HL-60 (cell line): ENCODE measurements around the gene EGLN1.
"Not testable (repeated sequence)": the region's sequence is repeated elsewhere in the genome, so short reads cannot be mapped to it uniquely, and the experiment has no call there.

ENCODE experiments used
- DNase-seq, 2 experiments: peaks; one replicate each; pipeline ENCODE4 v3.0.0-alpha.2; 2010 to 2020; ENCODE audit warnings: low read depth in 1 of 2, low spot score in 1 of 2
- H3K27ac ChIP-seq: fragments of 250-450 bp; sonication (Bioruptor Pico); replicated peaks from 2 replicates; pipeline ENCODE4 v1.5.1; 2020; ENCODE audit warnings: mild to moderate bottlenecking, moderate library complexity
- H3K27me3 ChIP-seq: fragments of 250-450 bp; sonication (Bioruptor Pico); 2 replicates; pipeline ENCODE4 v1.5.1; 2021; ENCODE audit warnings: mild to moderate bottlenecking, moderate library complexity; ENCODE audit not compliant: insufficient read depth, poor library complexity, severe bottlenecking
- H3K4me3 ChIP-seq: replicated peaks from 2 replicates; pipeline ENCODE4 v1.5.1; 2011; ENCODE audit warnings: mild to moderate bottlenecking, control low read depth, low read length; ENCODE audit not compliant: insufficient read depth
- GABPA ChIP-seq: IDR thresholded peaks from 2 replicates; pipeline ENCODE4 v1.6.1; 2012; ENCODE audit warnings: low read depth
- POLR2AphosphoS5 ChIP-seq: IDR thresholded peaks from 2 replicates; pipeline ENCODE4 v1.6.1; 2012; ENCODE audit warnings: low read depth
- SPI1 ChIP-seq: IDR thresholded peaks from 2 replicates; pipeline ENCODE4 v1.6.1; 2012; ENCODE audit warnings: low read depth, mild to moderate bottlenecking, borderline replicate concordance
- TF ChIP-seq, protein P1 (sequence below): IDR thresholded peaks from one replicate; pipeline ENCODE4 v1.5.1; 2011; ENCODE audit warnings: low read length, control low read depth, inconsistent platforms; ENCODE audit not compliant: insufficient read depth
- TF ChIP-seq, protein P2 (sequence below): IDR thresholded peaks from 2 replicates; pipeline ENCODE4 v1.6.1; 2012; ENCODE audit warnings: low read depth; ENCODE audit not compliant: insufficient replicate concordance

The EGLN1 gene

DNA sequence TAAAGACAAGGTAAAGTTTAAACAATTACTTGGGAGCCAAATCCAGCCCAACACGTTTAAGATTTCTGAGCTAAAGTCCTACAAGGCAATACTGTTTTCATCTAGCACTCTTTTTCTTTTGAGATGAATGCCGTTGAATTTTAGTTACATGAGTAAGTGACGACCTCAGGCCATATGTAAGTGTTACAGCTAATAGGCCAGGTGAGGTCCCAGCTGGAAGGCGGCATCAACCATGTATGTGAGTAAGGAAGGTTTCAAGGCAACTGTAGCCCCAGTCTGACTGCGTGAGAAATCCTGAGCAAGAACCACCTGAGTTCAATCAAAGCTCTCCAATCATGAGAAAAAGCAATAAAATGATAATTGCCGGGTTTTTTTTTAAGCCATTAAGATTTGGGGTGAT, 41.5 kb upstream of the EGLN1 start:
- H3K27me3 ChIP-seq = peaks cover 31% of the 10 kb centered on the region
- TF ChIP-seq SPI1 (no peak), POLR2AphosphoS5 (no peak)
- H3K4me3 ChIP-seq = no peak overlapping the region
- DNase-seq = no peak
- H3K27ac ChIP-seq = no peak overlapping the region

DNA sequence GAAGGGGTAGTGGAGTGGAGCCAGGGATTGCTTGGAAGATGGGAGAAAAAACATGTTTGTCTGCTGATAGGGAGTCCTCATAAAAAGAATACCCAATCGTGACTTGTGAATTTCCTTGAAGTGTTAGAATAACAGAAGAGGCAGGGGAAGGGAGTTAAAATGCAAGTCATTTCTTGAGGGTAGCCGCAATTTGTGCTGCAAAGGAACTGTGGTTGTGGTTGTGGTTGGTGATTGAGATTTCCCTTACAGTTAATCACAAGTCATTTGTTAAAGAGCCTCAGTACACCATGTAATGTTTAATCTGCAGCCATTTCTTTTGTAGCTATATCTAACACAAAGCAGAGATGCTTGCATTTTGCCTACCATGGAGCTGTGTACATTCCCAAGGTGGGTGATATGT, 38.5 kb upstream of the EGLN1 start:
- Histone ChIP-seq H3K27ac (no peak overlapping the region), H3K4me3 (no peak overlapping the region), H3K27me3 (peaks cover 21% of the 10 kb centered on the region)
- TF ChIP-seq POLR2AphosphoS5 (peak; percentile 98), GABPA (0 out of 2 replicates have a peak, but pooled peaks have one; percentile 16), SPI1 (peak; percentile 54; the same call in 1 of the 2 replicates)
- TF ChIP-seq, protein P1, sequence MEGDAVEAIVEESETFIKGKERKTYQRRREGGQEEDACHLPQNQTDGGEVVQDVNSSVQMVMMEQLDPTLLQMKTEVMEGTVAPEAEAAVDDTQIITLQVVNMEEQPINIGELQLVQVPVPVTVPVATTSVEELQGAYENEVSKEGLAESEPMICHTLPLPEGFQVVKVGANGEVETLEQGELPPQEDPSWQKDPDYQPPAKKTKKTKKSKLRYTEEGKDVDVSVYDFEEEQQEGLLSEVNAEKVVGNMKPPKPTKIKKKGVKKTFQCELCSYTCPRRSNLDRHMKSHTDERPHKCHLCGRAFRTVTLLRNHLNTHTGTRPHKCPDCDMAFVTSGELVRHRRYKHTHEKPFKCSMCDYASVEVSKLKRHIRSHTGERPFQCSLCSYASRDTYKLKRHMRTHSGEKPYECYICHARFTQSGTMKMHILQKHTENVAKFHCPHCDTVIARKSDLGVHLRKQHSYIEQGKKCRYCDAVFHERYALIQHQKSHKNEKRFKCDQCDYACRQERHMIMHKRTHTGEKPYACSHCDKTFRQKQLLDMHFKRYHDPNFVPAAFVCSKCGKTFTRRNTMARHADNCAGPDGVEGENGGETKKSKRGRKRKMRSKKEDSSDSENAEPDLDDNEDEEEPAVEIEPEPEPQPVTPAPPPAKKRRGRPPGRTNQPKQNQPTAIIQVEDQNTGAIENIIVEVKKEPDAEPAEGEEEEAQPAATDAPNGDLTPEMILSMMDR = no peak
- TF ChIP-seq, protein P2, sequence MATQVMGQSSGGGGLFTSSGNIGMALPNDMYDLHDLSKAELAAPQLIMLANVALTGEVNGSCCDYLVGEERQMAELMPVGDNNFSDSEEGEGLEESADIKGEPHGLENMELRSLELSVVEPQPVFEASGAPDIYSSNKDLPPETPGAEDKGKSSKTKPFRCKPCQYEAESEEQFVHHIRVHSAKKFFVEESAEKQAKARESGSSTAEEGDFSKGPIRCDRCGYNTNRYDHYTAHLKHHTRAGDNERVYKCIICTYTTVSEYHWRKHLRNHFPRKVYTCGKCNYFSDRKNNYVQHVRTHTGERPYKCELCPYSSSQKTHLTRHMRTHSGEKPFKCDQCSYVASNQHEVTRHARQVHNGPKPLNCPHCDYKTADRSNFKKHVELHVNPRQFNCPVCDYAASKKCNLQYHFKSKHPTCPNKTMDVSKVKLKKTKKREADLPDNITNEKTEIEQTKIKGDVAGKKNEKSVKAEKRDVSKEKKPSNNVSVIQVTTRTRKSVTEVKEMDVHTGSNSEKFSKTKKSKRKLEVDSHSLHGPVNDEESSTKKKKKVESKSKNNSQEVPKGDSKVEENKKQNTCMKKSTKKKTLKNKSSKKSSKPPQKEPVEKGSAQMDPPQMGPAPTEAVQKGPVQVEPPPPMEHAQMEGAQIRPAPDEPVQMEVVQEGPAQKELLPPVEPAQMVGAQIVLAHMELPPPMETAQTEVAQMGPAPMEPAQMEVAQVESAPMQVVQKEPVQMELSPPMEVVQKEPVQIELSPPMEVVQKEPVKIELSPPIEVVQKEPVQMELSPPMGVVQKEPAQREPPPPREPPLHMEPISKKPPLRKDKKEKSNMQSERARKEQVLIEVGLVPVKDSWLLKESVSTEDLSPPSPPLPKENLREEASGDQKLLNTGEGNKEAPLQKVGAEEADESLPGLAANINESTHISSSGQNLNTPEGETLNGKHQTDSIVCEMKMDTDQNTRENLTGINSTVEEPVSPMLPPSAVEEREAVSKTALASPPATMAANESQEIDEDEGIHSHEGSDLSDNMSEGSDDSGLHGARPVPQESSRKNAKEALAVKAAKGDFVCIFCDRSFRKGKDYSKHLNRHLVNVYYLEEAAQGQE = no peak
- peak; percentile 52 to 88 for DNase-seq

DNA sequence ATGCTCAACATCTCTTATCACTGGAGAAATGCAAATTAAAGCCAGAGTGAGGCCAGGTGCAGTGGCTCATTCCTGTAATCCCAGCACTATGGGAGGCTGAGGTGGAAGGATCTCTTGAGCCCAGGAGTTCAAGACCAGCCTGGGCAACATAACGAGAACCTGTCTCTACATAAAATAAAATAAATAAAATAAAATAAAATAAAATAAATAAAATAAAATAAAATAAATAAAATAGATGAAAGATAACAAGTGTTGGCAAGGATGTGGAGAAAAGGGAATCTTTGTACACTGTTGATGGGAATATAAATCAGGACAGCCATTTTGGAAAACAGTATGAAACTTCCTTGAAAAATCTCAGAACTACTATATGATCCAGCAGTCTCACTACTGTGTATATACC, 37.4 kb upstream of the EGLN1 start:
- not testable (repeated sequence) for DNase-seq, H3K27ac ChIP-seq, H3K4me3 ChIP-seq
- peaks cover 23% of the 10 kb centered on the region for H3K27me3 ChIP-seq

DNA sequence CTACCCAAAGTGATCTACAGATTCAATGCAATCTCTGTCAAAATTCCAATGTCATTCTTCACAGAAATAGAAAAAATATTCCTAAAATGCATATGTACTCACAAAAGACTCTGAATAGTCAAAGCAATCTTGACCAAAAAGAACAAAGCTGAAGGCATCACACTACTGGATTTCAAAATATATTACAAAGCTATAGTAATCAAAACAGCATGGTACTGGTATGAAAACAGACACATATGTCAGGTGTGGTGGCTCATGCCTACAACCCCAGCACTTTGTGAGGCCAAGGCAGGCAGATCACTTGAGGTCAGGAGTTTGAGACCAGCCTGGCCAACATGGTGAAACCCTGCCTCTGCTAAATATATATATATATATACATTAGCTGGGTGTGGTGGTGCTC, 35.9 kb upstream of the EGLN1 start:
- not testable (repeated sequence) for H3K4me3 ChIP-seq, H3K27ac ChIP-seq, DNase-seq
- peaks cover 18% of the 10 kb centered on the region for H3K27me3 ChIP-seq

DNA sequence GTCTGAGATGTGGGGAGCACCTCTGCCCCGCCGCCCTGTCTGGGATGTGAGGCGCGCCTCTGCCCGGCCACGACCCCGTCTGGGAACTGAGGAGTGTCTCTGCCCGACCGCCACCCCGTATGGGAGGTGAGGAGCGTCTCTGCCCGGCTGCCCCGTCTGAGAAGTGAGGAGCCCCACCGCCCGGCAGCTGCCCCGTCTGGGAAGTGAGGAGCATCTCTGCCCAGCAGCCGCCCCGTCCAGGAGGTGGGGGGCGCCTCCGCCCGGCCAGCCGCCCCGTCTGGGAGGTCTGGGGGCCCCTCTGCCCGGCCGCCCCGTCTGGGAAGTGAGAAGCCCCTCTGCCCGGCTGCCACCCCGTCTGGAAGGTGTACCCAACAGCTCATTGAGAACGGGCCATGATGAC, 32.0 kb upstream of the EGLN1 start:
- not testable (repeated sequence) for DNase-seq, H3K27ac ChIP-seq, H3K4me3 ChIP-seq, H3K27me3 ChIP-seq

DNA sequence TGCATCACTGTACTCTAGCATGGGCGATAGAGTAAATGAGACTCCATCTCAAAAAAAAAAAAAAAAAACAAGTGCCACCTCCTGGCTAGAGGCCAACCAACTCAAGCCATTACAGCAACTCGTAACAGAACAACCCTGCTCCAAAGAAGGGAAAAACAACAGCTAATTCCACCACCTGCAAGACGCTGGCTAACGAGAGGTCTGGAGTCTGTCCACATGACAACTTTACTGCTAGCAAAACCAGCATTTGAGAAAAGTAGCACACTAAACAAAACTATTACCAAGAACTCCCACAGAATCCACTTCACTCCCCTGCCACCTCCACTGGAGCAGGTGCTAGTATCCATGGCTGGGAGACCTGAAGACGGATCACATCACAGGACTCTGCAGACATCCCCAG, 24.1 kb upstream of the EGLN1 start:
- TF ChIP-seq, protein P1 = no peak
- TF ChIP-seq SPI1 (no peak), POLR2AphosphoS5 (no peak), GABPA (no peak)
- TF ChIP-seq, protein P2 = no peak
- H3K27me3 ChIP-seq = no peaks in the 10 kb centered on the region
- no peak overlapping the region for H3K27ac ChIP-seq
- no peak overlapping the region for H3K4me3 ChIP-seq
- DNase-seq = no peak
